CD8-positive, alpha-beta memory T cell (primary cell): ENCODE data around the gene BEND6. TPM values are rescaled to one million over a fixed set of nuclear protein-coding genes. Genes with fewer than 3 reads are reported as not detected.
"Not testable (repeated sequence)": the region's sequence is repeated elsewhere in the genome, so short reads cannot be mapped to it uniquely, and the experiment has no call there.

Experiments used
- CTCF ChIA-PET: fragments of 350-600 bp; sonication (Branson Sonifier 250); formaldehyde crosslinking; loops from one replicate; lab custom pipeline; 2021; ENCODE audit warnings: antibody characterized with exemption; lab: Charles Lee
- POLR2A ChIA-PET: fragments of 350-600 bp; sonication (Branson Sonifier 250); formaldehyde crosslinking; loops from one replicate; lab custom pipeline; 2021; ENCODE audit warnings: antibody characterized with exemption; lab: Charles Lee
- DNase-seq, 5 donors: peaks; one replicate each; pipeline versions ENCODE4 v3.0.0 to v3.0.0-alpha.2; 2020 to 2022; ENCODE audit warnings: mixed read lengths in 1 of 5
- H3K27ac ChIP-seq: one replicate; pipeline ENCODE4 v1.7.0; 2013; ENCODE audit warnings: low read depth, mild to moderate bottlenecking, low read length, moderate library complexity
- H3K27me3 ChIP-seq: 2 replicates; pipeline ENCODE4 v1.7.0; 2013; ENCODE audit warnings: low read length, mild to moderate bottlenecking; ENCODE audit not compliant: insufficient read depth, poor library complexity, severe bottlenecking
- H3K36me3 ChIP-seq: 2 replicates; pipeline ENCODE4 v1.7.0; 2013; ENCODE audit warnings: mild to moderate bottlenecking, low read length, moderate library complexity; ENCODE audit not compliant: insufficient read depth
- H3K4me1 ChIP-seq: 2 replicates; pipeline ENCODE4 v1.7.0; 2013; ENCODE audit warnings: mild to moderate bottlenecking, low read length, moderate library complexity; ENCODE audit not compliant: insufficient read depth
- H3K4me3 ChIP-seq: 2 replicates; pipeline ENCODE4 v1.7.0; 2013; ENCODE audit warnings: mild to moderate bottlenecking, low read length
- H3K9me3 ChIP-seq: 2 replicates; pipeline ENCODE4 v1.7.0; 2013; ENCODE audit warnings: mild to moderate bottlenecking, low read length
- H3K27ac Mint-ChIP-seq, 8 donors: one replicate each; pipeline ENCODE4 v1.8.0; 2020 to 2021; ENCODE audit warnings: mixed read lengths in 8 of 8, mild to moderate bottlenecking in 6 of 8, inconsistent platforms in 3 of 8, moderate library complexity in 3 of 8
- H3K27me3 Mint-ChIP-seq, 2 donors: one replicate each; pipeline ENCODE4 v1.8.0; 2020 to 2021; ENCODE audit warnings: mixed read lengths in 2 of 2, mild to moderate bottlenecking in 1 of 2, moderate library complexity in 1 of 2
- H3K36me3 Mint-ChIP-seq, 3 donors: one replicate each; pipeline ENCODE4 v1.8.0; 2020 to 2021; ENCODE audit warnings: mixed read lengths in 3 of 3, inconsistent platforms in 1 of 3, mild to moderate bottlenecking in 1 of 3
- H3K4me1 Mint-ChIP-seq, 3 donors: one replicate each; pipeline ENCODE4 v1.8.0; 2020 to 2021; ENCODE audit warnings: mixed read lengths in 3 of 3, inconsistent platforms in 1 of 3, mild to moderate bottlenecking in 1 of 3
- H3K4me3 Mint-ChIP-seq, 7 donors: one replicate each; pipeline ENCODE4 v1.8.0; 2020 to 2021; ENCODE audit warnings: mixed read lengths in 7 of 7, mild to moderate bottlenecking in 6 of 7, moderate library complexity in 4 of 7, inconsistent platforms in 2 of 7
- H3K9me3 Mint-ChIP-seq, 5 donors: one replicate each; pipeline ENCODE4 v1.8.0; 2020 to 2022; ENCODE audit warnings: mixed read lengths in 5 of 5, mild to moderate bottlenecking in 3 of 5, moderate library complexity in 2 of 5, inconsistent platforms in 1 of 5
- polyA plus RNA-seq: library from polyadenylated mRNA; unstranded; fragments of 300-500 nt; fragmentation: Illumina TruSeq; gene quantifications from one replicate; pipeline ENCODE4 v1.2.3, GENCODE V29; 2021
- total RNA-seq, 2 experiments: library from RNA; stranded (reverse); gene quantifications; one replicate each; pipeline ENCODE4 v1.2.3, GENCODE V29; 2021

Gene BEND6
- total and polyA plus RNA-seq, 3 experiments from 2014 or later = 0.60 TPM; not detected in 2

DNA sequence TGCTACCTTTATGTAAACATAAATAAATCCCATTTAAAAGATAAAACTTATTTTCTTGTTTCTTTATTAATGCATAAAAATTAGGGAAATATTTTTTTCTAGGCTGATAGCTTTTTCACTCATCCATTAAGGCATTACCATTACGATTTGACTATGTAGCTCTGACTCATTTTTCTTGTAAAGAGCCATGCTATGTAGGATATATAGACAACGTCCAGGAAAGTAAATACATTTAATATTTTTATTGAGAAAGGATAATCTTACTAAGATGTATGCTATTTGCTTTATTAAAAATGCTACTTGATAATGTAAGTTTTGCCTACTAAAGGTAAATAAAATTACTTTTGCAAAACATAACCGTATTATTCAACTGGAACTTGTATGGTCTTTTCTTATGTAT is 72.4 kb downstream of the BEND6 start:
- peaks cover 8% of the 10 kb centered on the region for H3K9me3 ChIP-seq
- Mint-ChIP-seq H3K4me3 (no peak overlapping the region), H3K9me3 (peaks cover 18 to 24% (median 20%) of the 10 kb centered on the region in 5 donors), H3K27me3 (peaks cover 22 to 46% of the 10 kb centered on the region in 2 donors), H3K27ac (no peak overlapping the region), H3K36me3 (peaks cover 3 to 19% (median 5%) of the 10 kb centered on the region in 3 donors), H3K4me1 (no peaks in the 10 kb centered on the region)
- H3K4me1 ChIP-seq = no peaks in the 10 kb centered on the region
- no peak overlapping the region for H3K4me3 ChIP-seq
- H3K27ac ChIP-seq = no peak overlapping the region
- ChIA-PET CTCF (no interaction called here), POLR2A (no interaction called here)
- DNase-seq = no peak
- no peaks in the 10 kb centered on the region for H3K36me3 ChIP-seq
- no peaks in the 10 kb centered on the region for H3K27me3 ChIP-seq

DNA sequence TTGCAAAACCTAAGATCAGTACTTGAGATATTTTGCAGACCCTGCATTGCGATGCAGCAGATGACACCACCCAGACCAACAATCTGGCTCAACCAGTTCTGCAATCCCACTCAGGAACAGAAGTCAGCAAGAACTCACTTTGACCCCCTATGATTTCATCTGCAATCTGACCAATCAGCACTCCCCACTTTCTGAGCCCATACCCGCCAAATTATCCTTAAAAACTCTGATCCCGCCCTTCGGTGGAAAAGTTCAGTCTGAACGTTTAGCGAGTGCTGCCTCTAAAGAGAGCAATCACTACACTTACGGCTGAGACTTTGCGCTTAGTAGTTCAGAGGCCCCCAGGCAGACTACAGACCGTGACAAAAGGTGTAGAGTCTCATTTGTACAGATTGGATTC is 74.3 kb downstream of the BEND6 start:
- H3K36me3 Mint-ChIP-seq = peaks cover 3 to 16% (median 5%) of the 10 kb centered on the region in 3 donors
- peaks cover 16 to 19% (median 16%) of the 10 kb centered on the region in 5 donors for H3K9me3 Mint-ChIP-seq
- peaks cover 22 to 52% of the 10 kb centered on the region in 2 donors for H3K27me3 Mint-ChIP-seq
- DNase-seq = no peak
- Histone ChIP-seq H3K36me3 (no peaks in the 10 kb centered on the region), H3K27me3 (no peaks in the 10 kb centered on the region), H3K4me1 (no peaks in the 10 kb centered on the region), H3K27ac (no peak overlapping the region), H3K4me3 (no peak overlapping the region), H3K9me3 (peaks cover 6% of the 10 kb centered on the region)
- no peak overlapping the region for H3K27ac Mint-ChIP-seq
- H3K4me1 Mint-ChIP-seq = no peaks in the 10 kb centered on the region
- ChIA-PET CTCF (interaction anchor here (2.6 kb wide), 1 partner anchor 8 kb away, joined by 8 read pairs; no protein-coding TSS in a partner anchor), POLR2A (no interaction called here)
- no peak overlapping the region for H3K4me3 Mint-ChIP-seq

DNA sequence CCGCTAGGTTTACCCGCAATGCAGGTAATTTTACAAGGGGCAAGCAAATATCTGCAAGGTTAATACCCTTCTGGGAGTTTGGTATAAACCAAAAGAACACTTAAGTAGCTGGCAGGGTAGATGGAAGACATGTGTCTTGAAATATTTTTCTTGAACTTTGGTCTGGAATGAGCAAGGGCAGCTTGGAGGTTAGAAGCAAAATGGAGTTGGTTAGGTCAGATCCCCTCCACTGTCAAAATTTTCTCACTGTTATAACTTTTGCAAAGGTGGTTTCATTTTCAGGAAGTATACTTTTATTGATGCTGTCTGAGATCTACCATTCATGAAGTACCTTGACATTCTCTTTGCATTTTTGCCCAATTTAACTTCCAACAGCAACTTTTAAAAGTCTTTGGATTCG is 78.3 kb downstream of the BEND6 start:
- ChIA-PET CTCF (no interaction called here), POLR2A (no interaction called here)
- H3K27ac ChIP-seq = no peak overlapping the region
- Mint-ChIP-seq H3K27me3 (peaks cover 28 to 67% of the 10 kb centered on the region in 2 donors), H3K9me3 (no peaks in the 10 kb centered on the region), H3K36me3 (no peaks in the 10 kb centered on the region), H3K27ac (no peak overlapping the region), H3K4me1 (no peaks in the 10 kb centered on the region), H3K4me3 (no peak overlapping the region)
- no peaks in the 10 kb centered on the region for H3K4me1 ChIP-seq
- no peak overlapping the region for H3K4me3 ChIP-seq
- peaks cover 3% of the 10 kb centered on the region for H3K27me3 ChIP-seq
- DNase-seq = no peak
- no peaks in the 10 kb centered on the region for H3K36me3 ChIP-seq
- H3K9me3 ChIP-seq = no peaks in the 10 kb centered on the region

DNA sequence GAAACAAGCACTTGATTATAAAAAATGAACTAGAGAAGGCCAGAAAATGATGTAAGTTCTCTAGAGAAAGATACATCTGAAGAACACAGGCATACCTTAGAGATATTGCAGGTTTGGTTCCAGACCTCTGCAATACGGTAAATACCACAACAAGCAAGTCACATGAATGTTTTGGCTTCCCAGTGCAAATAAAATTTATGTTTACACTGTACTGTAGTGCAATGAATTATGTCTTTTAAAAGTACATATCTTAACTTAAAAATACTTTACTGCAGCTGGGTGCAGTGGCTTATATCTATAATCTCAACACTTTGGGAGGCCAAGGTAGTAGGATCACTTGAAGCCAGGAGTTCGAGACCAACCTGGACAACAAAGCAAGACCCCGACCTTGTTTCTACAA is 80.6 kb downstream of the BEND6 start:
- no peak for DNase-seq
- H3K9me3 ChIP-seq = no peaks in the 10 kb centered on the region
- H3K4me1 ChIP-seq = no peaks in the 10 kb centered on the region
- Mint-ChIP-seq H3K27ac (no peak overlapping the region), H3K4me3 (no peak overlapping the region), H3K36me3 (no peaks in the 10 kb centered on the region), H3K27me3 (peaks cover 20 to 71% of the 10 kb centered on the region in 2 donors), H3K9me3 (no peaks in the 10 kb centered on the region), H3K4me1 (no peaks in the 10 kb centered on the region)
- ChIA-PET POLR2A (no interaction called here), CTCF (interaction anchor here (1.3 kb wide), 1 partner anchor 15 kb away, joined by 3 read pairs; no protein-coding TSS in a partner anchor)
- no peak overlapping the region for H3K27ac ChIP-seq
- no peaks in the 10 kb centered on the region for H3K36me3 ChIP-seq
- H3K4me3 ChIP-seq = no peak overlapping the region
- H3K27me3 ChIP-seq = peaks cover 3% of the 10 kb centered on the region

DNA sequence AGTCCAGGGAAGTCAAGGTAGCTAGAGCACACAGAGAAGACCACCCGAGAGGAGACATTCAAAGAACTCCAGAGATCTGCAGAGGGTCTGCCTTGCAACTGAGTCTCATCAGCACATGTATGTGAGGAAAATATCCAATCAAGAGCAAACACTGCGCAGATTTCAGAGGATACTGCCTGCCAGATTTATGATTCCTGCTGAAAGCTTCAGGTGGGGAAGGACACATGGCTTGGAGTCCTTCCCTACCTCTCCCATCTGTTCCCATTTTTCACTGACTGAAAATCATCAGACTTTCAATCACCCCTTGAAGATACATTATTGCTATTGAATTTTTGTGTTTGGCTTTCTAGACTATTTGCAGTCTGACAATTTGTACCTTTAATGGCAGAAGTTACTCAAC is 84.0 kb downstream of the BEND6 start:
- no peak overlapping the region for H3K27ac ChIP-seq
- no peak for DNase-seq
- no peak overlapping the region for H3K4me3 ChIP-seq
- ChIA-PET CTCF (no interaction called here), POLR2A (no interaction called here)
- no peaks in the 10 kb centered on the region for H3K9me3 Mint-ChIP-seq
- H3K27ac Mint-ChIP-seq = no peak overlapping the region
- H3K4me1 ChIP-seq = no peaks in the 10 kb centered on the region
- no peaks in the 10 kb centered on the region for H3K36me3 Mint-ChIP-seq
- H3K4me1 Mint-ChIP-seq = no peaks in the 10 kb centered on the region
- H3K36me3 ChIP-seq = no peaks in the 10 kb centered on the region
- no peak overlapping the region for H3K4me3 Mint-ChIP-seq
- peaks cover 24 to 71% of the 10 kb centered on the region in 2 donors for H3K27me3 Mint-ChIP-seq
- H3K9me3 ChIP-seq = no peaks in the 10 kb centered on the region
- peaks cover 3% of the 10 kb centered on the region for H3K27me3 ChIP-seq

DNA sequence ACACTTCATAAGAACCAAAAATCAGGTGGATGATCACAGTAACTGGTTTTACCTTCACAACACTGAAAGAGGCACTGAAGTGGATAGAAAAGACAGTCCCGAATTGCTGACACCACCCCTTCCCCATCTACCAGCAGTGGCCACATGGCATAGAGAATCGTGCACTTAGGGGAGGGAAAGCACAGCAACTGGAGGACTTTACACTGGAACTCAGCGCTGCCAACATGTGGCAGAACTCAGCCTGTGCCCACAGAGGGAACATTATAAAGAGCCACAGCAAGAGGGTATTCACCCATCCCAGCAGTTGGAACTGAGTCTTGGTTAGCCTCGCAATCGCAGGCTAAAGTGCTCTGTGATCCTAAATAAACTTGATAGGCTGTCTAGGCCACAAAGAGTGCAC is 85.1 kb downstream of the BEND6 start:
- Histone ChIP-seq H3K27ac (no peak overlapping the region), H3K36me3 (no peaks in the 10 kb centered on the region), H3K4me3 (no peak overlapping the region), H3K27me3 (peaks cover 3% of the 10 kb centered on the region), H3K9me3 (no peaks in the 10 kb centered on the region), H3K4me1 (no peaks in the 10 kb centered on the region)
- DNase-seq = no peak
- no peak overlapping the region for H3K4me3 Mint-ChIP-seq
- H3K36me3 Mint-ChIP-seq = no peaks in the 10 kb centered on the region
- H3K9me3 Mint-ChIP-seq = no peaks in the 10 kb centered on the region
- H3K27ac Mint-ChIP-seq = no peak overlapping the region
- ChIA-PET CTCF (no interaction called here), POLR2A (no interaction called here)
- peaks cover 22 to 64% of the 10 kb centered on the region in 2 donors for H3K27me3 Mint-ChIP-seq
- no peaks in the 10 kb centered on the region for H3K4me1 Mint-ChIP-seq

DNA sequence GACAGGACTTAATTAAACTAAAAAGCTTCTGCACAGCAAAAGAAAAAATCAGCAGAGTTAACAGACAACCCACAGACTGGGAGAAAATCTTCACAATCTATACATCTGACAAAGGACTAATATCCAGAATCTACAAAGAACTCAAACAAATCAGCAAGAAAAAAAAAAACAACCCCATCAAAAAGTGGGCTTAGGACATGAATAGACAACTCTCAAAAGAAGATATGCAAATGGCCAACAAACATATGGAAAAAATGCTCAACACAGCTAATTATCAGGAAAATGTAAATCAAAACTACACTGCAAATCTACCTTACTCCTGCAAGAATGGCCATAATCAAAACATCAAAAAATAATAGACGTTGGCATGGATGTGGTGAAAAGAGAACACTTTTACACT is 89.2 kb downstream of the BEND6 start:
- H3K9me3 Mint-ChIP-seq, H3K27ac Mint-ChIP-seq, H3K4me3 ChIP-seq, DNase-seq, CTCF ChIA-PET, POLR2A ChIA-PET, H3K27ac ChIP-seq, H3K36me3 ChIP-seq, H3K4me1 ChIP-seq, H3K27me3 ChIP-seq, H3K9me3 ChIP-seq: not testable (repeated sequence)
- H3K27me3 Mint-ChIP-seq = peaks cover 9 to 29% of the 10 kb centered on the region in 2 donors
- peaks cover 14 to 23% (median 18%) of the 10 kb centered on the region in 3 donors for H3K4me1 Mint-ChIP-seq
- peaks cover 0 to 11% (median 0%) of the 10 kb centered on the region in 3 donors for H3K36me3 Mint-ChIP-seq
- peak overlapping the region in 2 of 7 donors; percentile 2 to 12 for H3K4me3 Mint-ChIP-seq

DNA sequence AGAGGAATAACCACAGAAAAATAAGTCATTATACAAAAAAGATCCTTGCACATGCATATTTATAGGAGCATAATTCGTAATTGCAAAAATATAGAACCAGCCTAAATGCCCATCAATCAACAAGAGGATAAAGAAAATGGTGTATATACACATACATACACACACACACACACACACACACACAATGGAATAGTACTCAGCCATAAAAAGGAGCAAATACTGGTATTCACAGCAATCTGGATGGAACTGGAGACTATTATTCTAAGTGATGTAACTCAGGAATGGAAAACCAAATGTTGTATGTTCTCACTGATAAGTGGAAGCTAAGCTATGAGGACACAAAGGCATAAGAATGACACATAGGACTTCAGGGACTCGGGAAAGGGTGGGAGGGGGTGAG is 89.7 kb downstream of the BEND6 start:
- ChIA-PET CTCF (no interaction called here), POLR2A (no interaction called here)

More for the DNA sequence above, 89.7 kb downstream of the BEND6 start:
- Histone ChIP-seq H3K27me3 (no peaks in the 10 kb centered on the region), H3K4me1 (peaks cover 15% of the 10 kb centered on the region), H3K9me3 (no peaks in the 10 kb centered on the region), H3K4me3 (no peak overlapping the region), H3K27ac (no peak overlapping the region), H3K36me3 (no peaks in the 10 kb centered on the region)
- peaks cover 9 to 25% of the 10 kb centered on the region in 2 donors for H3K27me3 Mint-ChIP-seq
- no peak overlapping the region for H3K27ac Mint-ChIP-seq
- DNase-seq = no peak
- H3K4me1 Mint-ChIP-seq = peaks cover 19 to 28% (median 23%) of the 10 kb centered on the region in 3 donors
- H3K4me3 Mint-ChIP-seq = peak overlapping the region in 1 of 7 donors; percentile 12
- peaks cover 0 to 14% (median 0%) of the 10 kb centered on the region in 3 donors for H3K36me3 Mint-ChIP-seq
- H3K9me3 Mint-ChIP-seq = no peaks in the 10 kb centered on the region
